DOHH2 (cell line): ENCODE results near the gene PSMB2.

Experiments used
- H3F3A ChIP-seq: fragments of 200-600 bp; sonication (generic), shearing (Covaris generic); 2 replicates; pipeline ENCODE4 v1.6.0; 2016; ENCODE audit warnings: antibody characterized with exemption, mild to moderate bottlenecking; ENCODE audit not compliant: control insufficient read depth, insufficient read depth
- H3K27ac ChIP-seq: fragments of 200-600 bp; sonication (generic); 2 replicates; pipeline ENCODE4 v1.5.1; 2014; ENCODE audit warnings: low read depth, mild to moderate bottlenecking, low read length, moderate library complexity
- H3K27me3 ChIP-seq: fragments of 200-600 bp; sonication (generic); 2 replicates; pipeline ENCODE4 v1.6.1; 2014; ENCODE audit warnings: mild to moderate bottlenecking, low read length, mixed read lengths; ENCODE audit not compliant: control insufficient read depth
- H3K36me3 ChIP-seq: fragments of 200-600 bp; sonication (generic); 2 replicates; pipeline ENCODE4 v1.6.1; 2014; ENCODE audit warnings: mild to moderate bottlenecking, low read length, moderate library complexity, mixed read lengths; ENCODE audit not compliant: control insufficient read depth
- H3K4me1 ChIP-seq: fragments of 200-600 bp; sonication (generic); 2 replicates; pipeline ENCODE4 v1.6.1; 2014; ENCODE audit warnings: mild to moderate bottlenecking, low read length, mixed read lengths; ENCODE audit not compliant: control insufficient read depth
- H3K4me2 ChIP-seq: fragments of 200-600 bp; sonication (generic); 2 replicates; pipeline ENCODE4 v1.6.0; 2014; ENCODE audit warnings: mild to moderate bottlenecking, low read length, moderate library complexity
- H3K4me3 ChIP-seq: fragments of 200-600 bp; sonication (generic); 2 replicates; pipeline ENCODE4 v1.5.1; 2014; ENCODE audit warnings: mild to moderate bottlenecking, low read length, mixed read lengths
- H3K79me2 ChIP-seq: fragments of 200-600 bp; sonication (generic); 2 replicates; pipeline ENCODE4 v1.6.1; 2014; ENCODE audit warnings: mild to moderate bottlenecking, low read length, mixed read lengths; ENCODE audit not compliant: control insufficient read depth
- H3K9me2 ChIP-seq: fragments of 200-600 bp; sonication (generic); replicated peaks from 2 replicates; pipeline ENCODE4 v1.6.1; 2014; ENCODE audit warnings: mild to moderate bottlenecking, low read length, mixed read lengths; ENCODE audit not compliant: control insufficient read depth
- H3K9me3 ChIP-seq: fragments of 200-600 bp; sonication (generic); 2 replicates; pipeline ENCODE4 v1.6.1; 2014; ENCODE audit warnings: antibody characterized with exemption, low read length, mixed read lengths; ENCODE audit not compliant: control insufficient read depth, insufficient read depth
- H4K20me1 ChIP-seq: fragments of 200-600 bp; sonication (generic); 2 replicates; pipeline ENCODE4 v1.6.0; 2014; ENCODE audit warnings: low read depth, mild to moderate bottlenecking, antibody characterized with exemption, low read length, moderate library complexity; ENCODE audit not compliant: control insufficient read depth, insufficient read depth
- EZH2phosphoT487 ChIP-seq: fragments of 200-600 bp; sonication (generic); IDR thresholded peaks from 2 replicates; pipeline ENCODE4 v1.6.1; 2017; ENCODE audit warnings: borderline replicate concordance, mild to moderate bottlenecking, antibody characterized with exemption, low read length, moderate library complexity, mixed read lengths
- TF ChIP-seq, protein P1 (sequence below): fragments of 200-600 bp; sonication (generic); IDR thresholded peaks from one replicate; pipeline ENCODE4 v1.5.1; 2014; ENCODE audit warnings: antibody characterized with exemption, mild to moderate bottlenecking, low read depth, low read length; ENCODE audit not compliant: poor library complexity, severe bottlenecking

The PSMB2 gene

DNA sequence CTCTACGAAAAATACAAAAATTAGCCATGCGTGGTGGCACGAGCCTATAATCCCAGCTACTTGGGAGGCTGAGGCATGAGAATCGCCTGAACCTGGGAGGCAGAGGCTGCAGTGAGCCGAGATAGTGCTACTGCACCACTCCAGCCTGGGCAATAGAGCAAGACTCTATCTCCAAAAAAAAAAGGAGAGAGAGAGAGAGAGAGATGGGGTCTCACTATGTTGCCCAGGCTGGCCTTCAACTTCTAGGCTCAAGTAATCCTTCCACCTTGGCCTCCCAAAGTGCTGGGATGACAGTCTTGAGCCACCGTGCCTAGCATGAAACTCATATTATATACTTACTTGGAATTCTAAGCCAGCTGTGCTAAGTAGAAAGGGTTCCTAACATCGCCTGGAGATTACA, 29.7 kb downstream of the PSMB2 start:
- peaks cover 84% of the 10 kb centered on the region for H3K36me3 ChIP-seq
- no peak overlapping the region for H3K4me3 ChIP-seq
- peaks cover 62% of the 10 kb centered on the region for H3K79me2 ChIP-seq
- no peak overlapping the region for H3K27ac ChIP-seq
- H3F3A ChIP-seq, result no peaks in the 10 kb centered on the region
- no peaks in the 10 kb centered on the region for H3K27me3 ChIP-seq
- no peaks in the 10 kb centered on the region for H4K20me1 ChIP-seq
- H3K4me1 ChIP-seq, result 0 out of 2 replicates have a peak, but pooled peaks cover 3% of the 10 kb centered on the region
- no peak overlapping the region for H3K4me2 ChIP-seq
- H3K9me2 ChIP-seq, result no peaks in the 10 kb centered on the region
- no peaks in the 10 kb centered on the region for H3K9me3 ChIP-seq
- TF ChIP-seq, protein P1, sequence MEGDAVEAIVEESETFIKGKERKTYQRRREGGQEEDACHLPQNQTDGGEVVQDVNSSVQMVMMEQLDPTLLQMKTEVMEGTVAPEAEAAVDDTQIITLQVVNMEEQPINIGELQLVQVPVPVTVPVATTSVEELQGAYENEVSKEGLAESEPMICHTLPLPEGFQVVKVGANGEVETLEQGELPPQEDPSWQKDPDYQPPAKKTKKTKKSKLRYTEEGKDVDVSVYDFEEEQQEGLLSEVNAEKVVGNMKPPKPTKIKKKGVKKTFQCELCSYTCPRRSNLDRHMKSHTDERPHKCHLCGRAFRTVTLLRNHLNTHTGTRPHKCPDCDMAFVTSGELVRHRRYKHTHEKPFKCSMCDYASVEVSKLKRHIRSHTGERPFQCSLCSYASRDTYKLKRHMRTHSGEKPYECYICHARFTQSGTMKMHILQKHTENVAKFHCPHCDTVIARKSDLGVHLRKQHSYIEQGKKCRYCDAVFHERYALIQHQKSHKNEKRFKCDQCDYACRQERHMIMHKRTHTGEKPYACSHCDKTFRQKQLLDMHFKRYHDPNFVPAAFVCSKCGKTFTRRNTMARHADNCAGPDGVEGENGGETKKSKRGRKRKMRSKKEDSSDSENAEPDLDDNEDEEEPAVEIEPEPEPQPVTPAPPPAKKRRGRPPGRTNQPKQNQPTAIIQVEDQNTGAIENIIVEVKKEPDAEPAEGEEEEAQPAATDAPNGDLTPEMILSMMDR, result no peak
- no peak for TF ChIP-seq EZH2phosphoT487

DNA sequence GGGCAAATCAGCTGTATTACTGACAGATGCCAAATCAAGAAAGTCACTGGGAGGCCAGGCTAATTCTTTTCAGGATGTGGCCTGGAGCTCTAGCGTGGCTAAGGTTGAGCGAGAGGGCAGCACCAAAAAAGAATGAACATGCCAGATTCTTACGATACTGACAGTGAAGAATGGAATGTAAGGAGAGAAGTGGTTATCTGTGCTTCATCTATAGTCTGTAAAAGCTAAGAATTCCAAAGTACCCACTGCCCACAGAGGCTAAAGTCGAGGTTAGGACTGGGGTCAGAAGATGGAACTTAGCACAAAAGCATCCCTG, 35.5 kb downstream of the PSMB2 start:
- H3K9me3 ChIP-seq, result no peaks in the 10 kb centered on the region
- H3K27me3 ChIP-seq, result no peaks in the 10 kb centered on the region
- H3K4me2 ChIP-seq, result no peak overlapping the region
- no peak overlapping the region for H3K27ac ChIP-seq
- peaks cover 83% of the 10 kb centered on the region for H3K36me3 ChIP-seq
- H3K9me2 ChIP-seq, result no peaks in the 10 kb centered on the region
- H3K4me3 ChIP-seq, result no peak overlapping the region
- H3F3A ChIP-seq, result no peaks in the 10 kb centered on the region
- H3K4me1 ChIP-seq, result no peaks in the 10 kb centered on the region
- TF ChIP-seq, protein P1, result no peak
- no peak for TF ChIP-seq EZH2phosphoT487
- H3K79me2 ChIP-seq, result peaks cover 26% of the 10 kb centered on the region
- H4K20me1 ChIP-seq, result no peaks in the 10 kb centered on the region

DNA sequence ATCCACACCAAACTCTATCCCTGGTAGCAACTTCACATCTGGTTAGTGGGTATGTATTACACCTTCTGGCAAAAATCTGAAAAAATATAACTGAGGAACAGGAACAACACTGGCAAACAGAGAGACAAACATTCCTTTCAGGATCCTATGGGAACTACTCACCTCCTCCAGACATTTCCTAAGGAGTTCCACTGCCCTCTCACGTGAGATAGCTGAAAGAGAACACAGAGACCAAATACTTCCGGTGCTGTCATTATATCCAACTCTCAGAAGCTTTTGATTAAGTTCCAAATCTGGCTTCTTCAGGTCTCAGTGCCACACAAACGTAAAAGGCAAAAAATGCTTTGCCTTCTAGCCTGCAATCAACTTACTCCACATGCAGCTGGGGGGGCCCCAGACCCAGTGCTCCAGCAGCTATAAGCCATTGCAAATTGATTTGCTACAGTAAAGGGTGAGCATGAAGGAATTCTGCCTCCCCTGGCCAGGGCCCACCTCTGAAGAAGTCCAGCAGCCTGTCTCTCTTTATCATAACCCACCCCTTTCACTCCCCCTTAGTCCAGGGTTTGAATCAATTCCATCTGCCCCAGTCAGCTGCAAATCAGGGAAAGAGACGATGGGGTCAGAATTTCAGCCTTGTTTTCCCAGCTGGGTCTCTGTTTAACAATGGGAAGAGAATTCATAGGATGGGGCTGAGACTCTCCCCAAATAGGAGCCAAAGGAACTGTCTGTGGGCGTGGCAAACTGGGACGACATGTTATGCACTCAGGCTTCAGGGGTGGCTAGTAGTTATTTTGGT, 36.1 kb downstream of the PSMB2 start:
- Histone ChIP-seq H3K4me1 (no peaks in the 10 kb centered on the region), H4K20me1 (no peaks in the 10 kb centered on the region), H3K9me2 (no peaks in the 10 kb centered on the region), H3K4me2 (no peak overlapping the region), H3K4me3 (no peak overlapping the region), H3K36me3 (peaks cover 82% of the 10 kb centered on the region), H3K9me3 (no peaks in the 10 kb centered on the region), H3K27ac (no peak overlapping the region), H3F3A (no peaks in the 10 kb centered on the region), H3K79me2 (peaks cover 26% of the 10 kb centered on the region), H3K27me3 (no peaks in the 10 kb centered on the region)
- TF ChIP-seq, protein P1, result no peak
- TF ChIP-seq EZH2phosphoT487, result no peak
